Middle frontal gyrus (tissue), 1 donor: ENCODE data around the gene GJA4.

Experiments
- DNase-seq: peaks from one replicate; pipeline ENCODE4 v3.0.0-alpha.2; 2015; ENCODE audit warnings: low spot score; ENCODE audit errors: extremely low spot score

The GJA4 gene

DNA sequence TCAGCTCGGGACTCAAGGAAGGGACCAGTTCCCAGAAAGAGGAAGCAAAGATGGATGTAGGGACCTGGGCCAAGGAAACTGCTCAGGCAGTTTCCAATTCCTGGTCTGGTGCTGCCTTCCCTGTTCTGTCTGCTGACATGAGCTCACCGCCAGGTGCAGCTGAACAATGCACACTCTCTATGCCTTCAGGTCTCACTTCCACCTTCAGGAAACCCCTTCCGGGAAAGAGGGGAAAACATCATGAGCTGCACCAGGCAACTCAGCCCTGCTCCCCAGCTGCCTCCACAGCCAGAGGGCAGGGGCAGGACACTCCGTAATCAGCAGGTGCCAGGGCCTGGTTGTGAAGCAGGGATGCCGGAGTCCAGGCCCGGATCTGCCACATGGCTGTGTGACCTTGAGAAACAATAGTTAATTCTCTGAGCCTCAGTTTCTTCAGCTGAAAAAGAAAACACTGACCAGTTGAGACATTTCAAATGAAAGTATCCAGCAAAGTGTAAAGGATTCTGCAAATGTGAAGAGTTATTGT is 39.0 kb downstream of the GJA4 start:
- DNase-seq: no peak

DNA sequence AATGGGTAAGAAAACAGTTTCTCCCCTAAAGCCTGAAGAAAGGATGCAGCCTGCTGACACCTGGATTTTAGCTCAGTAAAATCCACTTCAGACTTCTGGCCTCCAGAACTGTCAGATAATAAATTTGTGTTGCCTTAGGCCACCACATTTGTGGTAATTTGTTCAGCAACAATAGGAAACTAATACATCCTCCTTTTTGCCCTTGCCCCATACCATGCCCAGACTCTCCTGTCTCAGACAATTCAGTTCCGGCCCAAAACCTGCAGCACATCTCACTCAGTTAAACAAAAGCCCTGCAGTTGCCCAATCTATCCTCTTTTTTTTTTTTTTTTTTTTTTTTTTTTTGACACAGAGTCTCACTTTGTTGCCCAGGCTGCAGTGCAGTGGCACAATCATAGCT is 40.9 kb downstream of the GJA4 start:
- no peak for DNase-seq

DNA sequence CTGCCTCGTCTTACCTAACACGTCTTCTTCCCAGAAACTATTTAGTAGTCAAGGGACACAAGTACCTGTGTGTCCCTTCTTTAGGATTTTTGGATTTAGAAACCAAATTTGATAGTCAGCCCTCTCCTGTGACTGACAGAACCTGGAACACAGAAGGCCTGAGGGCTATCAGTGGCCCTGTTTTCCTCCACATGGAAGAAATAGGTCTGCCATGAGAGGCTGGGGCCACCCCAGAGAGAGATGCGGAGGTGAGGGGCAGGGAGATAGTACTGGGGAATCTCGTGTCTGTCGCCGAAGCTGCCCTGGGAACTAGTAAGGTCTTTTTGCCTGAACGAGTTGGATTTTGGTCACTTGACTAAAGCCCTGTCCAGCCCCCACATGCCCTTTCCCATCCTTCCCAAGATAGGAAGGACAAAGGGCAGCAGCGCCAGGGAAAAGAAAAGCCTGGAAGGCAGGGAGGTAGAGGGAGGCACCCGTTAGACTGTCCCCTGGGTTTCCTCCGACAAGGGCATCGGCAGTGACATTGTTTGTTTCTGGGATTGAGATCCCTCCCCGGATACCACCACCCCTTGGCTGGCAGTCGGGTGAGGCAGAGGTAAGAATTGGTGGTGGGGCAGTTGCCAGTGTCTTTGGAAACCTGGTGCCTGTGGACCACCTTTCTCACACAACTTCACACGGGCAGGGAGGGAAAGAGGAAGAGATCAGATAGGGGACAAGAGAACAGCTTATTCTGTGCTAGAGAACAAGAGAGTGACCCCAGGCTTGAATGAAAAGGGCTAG is 46.9 kb downstream of the GJA4 start:
- DNase-seq: no peak

GRCh38 chr1:34840426-34840825 is 47.6 kb downstream of the GJA4 start:
- no peak for DNase-seq

GRCh38 chr1:34842073-34842472 is 49.3 kb downstream of the GJA4 start:
- no peak for DNase-seq

- DNase-seq: no peak
Observed at GRCh38 chr1:34842952-34843371, 50.2 kb downstream of the GJA4 start.

- DNase-seq: no peak
Observed at GRCh38 chr1:34843392-34844251, 50.8 kb downstream of the GJA4 start.

- DNase-seq: no peak
Observed at GRCh38 chr1:34844252-34844634, 51.4 kb downstream of the GJA4 start.
